ENCODE results near the gene PACS1.
A peak's percentile ranks its signal among the peaks of the same experiment; 100 is the strongest.

PACS1 gene

DNA sequence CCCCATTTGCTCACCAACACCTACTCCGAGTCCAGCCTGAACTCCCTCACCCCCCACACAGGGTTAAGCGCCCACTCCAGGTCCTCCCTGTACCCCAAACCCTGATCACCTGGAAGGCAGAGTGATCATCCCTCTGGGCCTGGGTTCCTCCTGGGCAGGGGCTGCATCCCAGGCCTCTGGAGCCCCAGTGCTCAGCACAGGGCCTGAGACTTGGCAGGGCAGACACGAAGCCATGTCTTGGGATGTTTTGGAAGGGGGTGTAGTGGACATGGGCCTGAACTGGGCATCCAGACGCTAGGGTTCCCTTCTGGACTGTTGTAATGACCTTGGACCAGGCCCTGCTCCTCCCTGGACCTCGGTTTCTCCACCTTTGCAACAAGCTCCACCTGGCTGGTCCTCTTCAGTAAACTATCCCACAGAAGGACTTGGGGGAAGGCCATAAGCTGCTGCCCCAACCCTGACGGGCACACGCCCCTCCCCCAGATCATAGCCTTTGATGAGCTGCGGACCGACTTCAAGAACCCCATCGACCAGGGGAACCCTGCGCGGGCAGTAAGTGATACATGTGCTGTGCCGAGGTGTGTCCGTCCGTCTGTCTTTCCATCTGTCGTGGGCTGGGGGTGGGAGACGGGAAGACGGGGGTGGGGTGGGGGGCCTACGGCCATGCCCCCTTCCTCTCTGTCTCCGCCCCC is 211.8 kb downstream of the PACS1 start:
- H3K4me3 ChIP-seq (ENCODE audit: low read depth, low read length), result no peak overlapping the region
- in situ Hi-C loops (cut with HindIII; ENCODE audit: low sequenced_read_pairs), result loop anchor here (5.0 kb wide), 1 partner anchor 65 kb away; no protein-coding TSS in a partner anchor
- TF ChIP-seq CTCF (IDR thresholded peaks at IDR 0.05; ENCODE audit: low read depth, low read length, missing control alignments), result no peak
- DNase-seq (ENCODE audit: low read depth), result no peak

DNA sequence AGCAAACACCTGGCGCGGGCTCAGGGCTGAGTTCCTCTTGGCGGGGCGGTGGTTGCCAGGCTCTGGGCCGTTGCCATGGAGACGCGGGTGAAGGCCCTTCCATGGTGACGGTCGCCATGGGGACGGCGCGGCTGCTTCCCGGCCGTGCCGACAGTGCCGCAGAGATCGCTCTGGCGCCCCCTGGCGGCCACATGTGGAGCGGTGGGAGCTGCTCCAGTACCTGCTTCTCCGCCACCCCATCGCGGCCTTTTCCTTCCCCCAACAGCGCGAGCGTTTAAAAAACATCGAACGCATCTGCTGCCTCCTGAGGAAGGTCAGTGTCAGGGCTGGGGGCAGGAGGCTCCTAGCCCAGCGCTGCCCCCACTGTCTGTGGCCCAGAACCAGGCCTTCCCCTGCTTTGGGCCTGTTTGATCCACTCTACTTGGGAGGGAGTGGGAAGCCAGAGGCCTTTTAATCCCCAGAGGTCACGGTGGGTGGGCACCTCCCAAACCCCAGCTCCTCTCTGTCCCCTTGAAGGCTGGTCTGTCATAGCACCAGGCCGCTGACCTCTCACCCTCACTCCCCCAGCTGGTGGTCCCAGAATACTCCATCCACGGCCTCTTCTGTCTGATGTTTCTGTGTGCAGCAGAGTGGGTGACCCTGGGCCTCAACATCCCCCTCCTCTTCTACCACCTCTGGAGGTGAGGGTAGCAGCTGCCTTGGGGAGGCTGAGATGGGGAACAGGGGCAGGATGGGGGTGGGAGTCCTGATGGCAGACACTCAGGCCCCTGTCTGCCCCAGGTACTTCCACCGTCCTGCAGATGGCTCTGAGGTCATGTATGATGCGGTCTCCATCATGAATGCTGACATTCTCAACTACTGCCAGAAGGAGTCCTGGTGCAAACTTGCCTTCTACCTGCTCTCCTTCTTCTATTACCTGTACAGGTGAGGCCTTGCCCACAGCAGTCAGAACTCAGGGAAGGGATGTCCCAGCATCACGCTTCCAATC is 212.7 kb downstream of the PACS1 start:
- TF ChIP-seq CTCF (IDR thresholded peaks at IDR 0.05; ENCODE audit: low read depth, low read length, missing control alignments), result peak; percentile 89
- DNase-seq (ENCODE audit: low read depth), result peak; percentile 87
- in situ Hi-C loops (cut with HindIII; ENCODE audit: low sequenced_read_pairs), result loop anchor here (5.0 kb wide), 1 partner anchor 65 kb away; no protein-coding TSS in a partner anchor
- H3K4me3 ChIP-seq (ENCODE audit: low read depth, low read length), result no peak overlapping the region

GRCh38 chr11:66283461-66284105 is 213.5 kb downstream of the PACS1 start:
- in situ Hi-C loops (cut with HindIII; ENCODE audit: low sequenced_read_pairs), result loop anchor here (5.0 kb wide), 1 partner anchor 66 kb away; no protein-coding TSS in a partner anchor
- H3K4me3 ChIP-seq (ENCODE audit: low read depth, low read length), result no peak overlapping the region
- DNase-seq (ENCODE audit: low read depth), result no peak
- no peak for TF ChIP-seq CTCF (IDR thresholded peaks at IDR 0.05; ENCODE audit: low read depth, low read length, missing control alignments)

DNA sequence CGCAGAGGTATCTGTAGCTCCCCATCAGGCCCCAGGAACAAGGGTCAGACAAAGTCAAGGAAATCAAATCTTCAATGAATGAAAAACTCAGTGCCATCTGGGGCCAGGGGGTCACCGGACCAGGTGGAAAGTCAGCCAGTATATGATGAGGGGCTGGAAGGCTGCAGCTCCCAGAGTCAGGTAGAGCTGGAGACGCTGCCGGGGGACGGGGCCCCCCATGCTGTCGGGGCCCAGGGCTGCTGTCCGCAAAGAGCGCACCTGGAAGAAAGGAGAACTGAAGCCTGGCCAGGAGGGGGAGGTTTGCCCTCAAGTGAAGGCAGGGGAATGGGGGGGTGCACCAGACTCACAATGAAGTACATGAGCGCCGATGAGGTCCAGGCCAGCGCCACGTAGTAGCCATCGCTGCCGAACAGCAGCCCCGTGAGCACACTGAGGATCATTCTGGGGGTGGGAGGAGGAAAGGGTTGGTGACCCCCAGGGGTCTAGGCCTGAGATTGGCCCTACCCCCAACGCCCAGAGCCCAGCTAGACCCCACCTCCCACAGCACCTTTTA is 214.5 kb downstream of the PACS1 start:
- H3K4me3 ChIP-seq (ENCODE audit: low read depth, low read length), result no peak overlapping the region
- no peak for DNase-seq (ENCODE audit: low read depth)
- in situ Hi-C loops (cut with HindIII; ENCODE audit: low sequenced_read_pairs), result loop anchor here (5.0 kb wide), 1 partner anchor 67 kb away; no protein-coding TSS in a partner anchor
- no peak for TF ChIP-seq CTCF (IDR thresholded peaks at IDR 0.05; ENCODE audit: low read depth, low read length, missing control alignments)

DNA sequence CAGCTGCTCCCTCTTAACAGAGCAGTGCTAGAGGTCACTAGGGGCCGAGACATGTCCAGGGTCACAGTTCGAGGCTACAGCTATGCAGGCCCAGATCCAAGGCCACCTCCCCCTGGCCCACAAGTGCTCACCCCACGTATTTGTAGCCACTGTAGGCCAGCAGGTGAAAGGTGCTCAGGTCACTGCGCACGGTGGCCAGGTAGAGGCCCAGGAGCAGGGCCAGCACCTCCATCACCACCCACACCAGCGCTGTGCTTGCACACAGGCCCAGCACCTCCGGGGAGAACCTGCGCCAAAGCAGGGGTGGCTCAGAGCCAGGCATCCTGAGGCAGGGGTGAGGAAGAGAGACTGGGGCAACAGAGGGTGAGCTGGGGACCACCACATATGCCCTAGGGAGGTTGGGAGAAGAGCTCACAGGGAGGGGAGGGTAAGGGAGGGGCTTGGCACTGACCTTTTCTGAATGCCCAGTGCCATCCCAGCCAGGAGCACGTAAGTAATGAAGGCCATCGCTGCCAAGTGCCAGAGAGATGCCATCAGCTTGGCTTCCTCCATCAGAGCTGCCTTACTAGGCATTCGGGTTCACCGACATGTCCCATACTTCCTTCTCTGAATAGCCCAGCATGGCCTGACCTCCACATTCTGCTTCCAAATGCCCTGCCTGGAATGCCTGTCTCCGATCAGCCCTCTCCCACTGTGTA is 215.3 kb downstream of the PACS1 start:
- in situ Hi-C loops (cut with HindIII; ENCODE audit: low sequenced_read_pairs), result no loop called here
- no peak for TF ChIP-seq CTCF (IDR thresholded peaks at IDR 0.05; ENCODE audit: low read depth, low read length, missing control alignments)
- no peak for DNase-seq (ENCODE audit: low read depth)
- no peak overlapping the region for H3K4me3 ChIP-seq (ENCODE audit: low read depth, low read length)
